Spleen (tissue), 7 donors: Measurements from ENCODE around the gene CAPN6.

Source experiments
- POLR2A ChIP-seq, 3 donors: fragments of 450-650 bp; IDR thresholded peaks; one replicate each; pipeline ENCODE4 v1.5.1; 2017; ENCODE audit warnings: antibody characterized with exemption in 3 of 3, mild to moderate bottlenecking in 1 of 3
- TF ChIP-seq, protein P1 (sequence below), 11 experiments: fragments of 200-600 bp in 7 of 11; fragments of 450-650 bp in 4 of 11; sonication (generic) in 4 of 11; IDR thresholded peaks in 8 of 11; conservative IDR thresholded peaks in 3 of 11; 1 replicate in 7 of 11; 2 replicates in 4 of 11; pipeline versions ENCODE4 v1.4.0 to v1.8.0; 2016 to 2021; ENCODE audit warnings: antibody characterized with exemption in 11 of 11, inconsistent platforms in 4 of 11, mild to moderate bottlenecking in 1 of 11
- donor health status: DM: no; HTN: no; CAD: no; lungs with moderate emphysema.
- donor health status: DM: no; HTN: no; CAD: no.
- donor health status: DM: no; HTN: no; CAD: no.

DNA sequence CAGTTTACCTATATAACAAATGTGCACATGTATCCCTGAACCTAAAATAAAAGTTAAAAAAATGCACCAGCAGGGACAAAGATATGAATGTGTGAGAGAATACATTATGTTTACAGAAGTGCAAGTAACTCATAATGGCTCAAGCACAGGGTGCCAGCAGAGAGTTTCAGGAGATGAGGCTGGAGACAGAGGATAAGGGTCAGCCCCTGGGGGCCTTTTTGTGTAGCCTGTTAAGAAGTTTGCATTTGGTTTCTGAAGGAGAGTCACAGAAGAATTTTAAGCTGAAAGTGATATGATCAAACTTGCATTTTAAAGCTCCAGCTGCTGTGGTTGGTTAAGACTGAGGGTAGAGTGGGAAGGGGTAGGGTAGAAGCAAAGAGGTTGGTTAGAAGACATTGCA lies 48.6 kb upstream of the CAPN6 start:
- TF ChIP-seq, protein P1, sequence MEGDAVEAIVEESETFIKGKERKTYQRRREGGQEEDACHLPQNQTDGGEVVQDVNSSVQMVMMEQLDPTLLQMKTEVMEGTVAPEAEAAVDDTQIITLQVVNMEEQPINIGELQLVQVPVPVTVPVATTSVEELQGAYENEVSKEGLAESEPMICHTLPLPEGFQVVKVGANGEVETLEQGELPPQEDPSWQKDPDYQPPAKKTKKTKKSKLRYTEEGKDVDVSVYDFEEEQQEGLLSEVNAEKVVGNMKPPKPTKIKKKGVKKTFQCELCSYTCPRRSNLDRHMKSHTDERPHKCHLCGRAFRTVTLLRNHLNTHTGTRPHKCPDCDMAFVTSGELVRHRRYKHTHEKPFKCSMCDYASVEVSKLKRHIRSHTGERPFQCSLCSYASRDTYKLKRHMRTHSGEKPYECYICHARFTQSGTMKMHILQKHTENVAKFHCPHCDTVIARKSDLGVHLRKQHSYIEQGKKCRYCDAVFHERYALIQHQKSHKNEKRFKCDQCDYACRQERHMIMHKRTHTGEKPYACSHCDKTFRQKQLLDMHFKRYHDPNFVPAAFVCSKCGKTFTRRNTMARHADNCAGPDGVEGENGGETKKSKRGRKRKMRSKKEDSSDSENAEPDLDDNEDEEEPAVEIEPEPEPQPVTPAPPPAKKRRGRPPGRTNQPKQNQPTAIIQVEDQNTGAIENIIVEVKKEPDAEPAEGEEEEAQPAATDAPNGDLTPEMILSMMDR (IDR thresholded peaks at IDR 0.05 in 8 of 11, conservative IDR thresholded peaks at IDR 0.05 in 3 of 11), result no peak
- TF ChIP-seq POLR2A (IDR thresholded peaks at IDR 0.05), result no peak
